HG03558 (cell line): ENCODE measurements around the gene IL1R2.
"Not testable (repeated sequence)": the region's sequence is repeated elsewhere in the genome, so short reads cannot be mapped to it uniquely, and the experiment has no call there.

Experiments used
- ATAC-seq: cut with Tn5 transposase; IDR thresholded peaks from one replicate; pipeline ENCODE4 v1.9.1; 2021; ENCODE audit warnings: moderate number of reproducible peaks; ENCODE audit not compliant: unreplicated experiment; ENCODE audit errors: extremely low read depth

The IL1R2 gene

DNA sequence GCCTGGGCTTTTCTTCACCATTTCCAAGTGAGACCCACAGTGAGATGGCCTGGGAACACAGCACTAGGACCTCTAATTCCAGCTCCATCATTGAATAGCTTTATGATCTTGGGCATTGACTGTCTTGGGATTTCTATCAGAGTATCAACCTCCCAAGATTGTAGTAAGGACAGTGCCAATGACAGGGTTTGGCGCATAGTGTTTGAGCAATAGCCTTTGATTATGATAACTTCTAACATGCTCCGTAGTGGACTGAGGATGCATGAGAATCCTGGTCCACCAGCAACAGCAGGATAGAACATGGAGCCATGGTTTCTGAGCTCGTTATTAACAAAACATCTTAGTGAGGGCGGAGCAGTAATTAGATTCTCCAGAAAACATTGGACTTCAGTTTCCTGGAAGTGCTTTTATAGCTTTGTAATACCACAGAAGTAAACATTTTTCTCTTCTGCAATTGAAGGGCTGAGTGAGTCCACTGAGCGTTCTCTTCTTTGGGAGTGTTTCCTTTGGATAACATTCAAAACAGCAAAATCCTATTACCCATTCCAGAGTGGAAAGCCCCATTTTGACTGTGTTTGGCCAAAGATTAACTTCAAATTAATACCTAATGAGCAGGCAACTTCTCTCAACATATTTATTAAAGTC is 63.7 kb downstream of the IL1R2 start:
- no peak for ATAC-seq

DNA sequence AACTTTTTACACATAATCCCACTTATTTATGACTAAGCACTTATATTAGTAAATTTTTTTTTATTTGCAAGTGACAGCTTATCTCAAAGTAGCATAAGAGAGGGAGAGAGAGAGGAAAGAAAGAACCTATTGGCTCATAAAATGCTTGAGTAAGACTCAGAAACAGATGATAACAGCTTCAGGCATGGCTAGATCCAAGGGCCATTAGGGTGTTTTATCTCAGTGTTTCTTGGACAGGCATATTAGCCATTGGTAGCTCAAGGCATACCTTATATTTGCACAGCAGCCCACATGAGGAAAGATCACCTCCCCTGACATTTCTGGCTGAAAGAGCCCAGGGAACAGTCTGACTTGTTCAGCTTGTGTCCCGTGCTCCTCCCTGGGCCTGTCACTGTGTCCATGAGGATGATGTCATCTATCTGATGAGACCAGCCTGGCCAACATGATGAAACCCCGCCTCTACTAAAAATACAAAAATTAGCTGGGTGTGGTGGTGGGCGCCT is 64.4 kb downstream of the IL1R2 start:
- no peak for ATAC-seq

DNA sequence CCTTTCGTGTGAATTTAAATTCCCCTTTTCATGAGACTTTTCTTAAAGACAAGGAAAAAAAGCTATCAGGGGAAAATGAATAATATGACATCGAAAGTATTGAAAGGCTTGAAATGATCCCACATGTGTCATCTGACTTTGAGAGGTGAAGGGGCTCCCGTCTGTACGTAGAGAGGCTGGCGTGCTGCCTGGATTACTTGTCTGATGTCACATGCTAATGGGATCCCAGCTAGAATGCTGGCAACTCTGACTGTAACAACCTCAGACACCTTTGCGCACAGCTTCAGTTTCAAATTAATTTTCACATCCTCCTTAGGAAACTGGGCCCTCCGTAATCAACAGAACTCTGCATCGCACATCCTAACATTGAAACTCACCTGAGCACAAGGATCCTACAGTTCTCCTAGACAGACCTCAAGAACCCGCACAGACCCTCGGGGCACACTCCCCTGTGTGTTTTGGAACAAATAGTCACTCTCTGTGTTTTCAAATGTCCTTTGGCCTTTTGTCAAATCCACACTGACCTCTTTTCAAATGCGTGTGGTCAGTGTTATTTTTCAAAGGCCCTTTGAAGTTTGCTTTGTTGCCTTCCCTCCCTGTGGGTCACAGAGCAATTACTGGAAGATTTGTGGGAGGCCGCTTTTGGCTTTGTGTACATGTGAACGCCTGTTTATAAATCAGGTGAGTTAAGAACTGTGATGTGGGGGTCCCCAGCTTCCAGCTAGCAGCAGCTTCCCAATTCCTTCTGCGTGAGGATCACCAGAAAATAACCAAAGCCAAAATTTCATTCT is 65.9 kb downstream of the IL1R2 start:
- ATAC-seq: no peak

DNA sequence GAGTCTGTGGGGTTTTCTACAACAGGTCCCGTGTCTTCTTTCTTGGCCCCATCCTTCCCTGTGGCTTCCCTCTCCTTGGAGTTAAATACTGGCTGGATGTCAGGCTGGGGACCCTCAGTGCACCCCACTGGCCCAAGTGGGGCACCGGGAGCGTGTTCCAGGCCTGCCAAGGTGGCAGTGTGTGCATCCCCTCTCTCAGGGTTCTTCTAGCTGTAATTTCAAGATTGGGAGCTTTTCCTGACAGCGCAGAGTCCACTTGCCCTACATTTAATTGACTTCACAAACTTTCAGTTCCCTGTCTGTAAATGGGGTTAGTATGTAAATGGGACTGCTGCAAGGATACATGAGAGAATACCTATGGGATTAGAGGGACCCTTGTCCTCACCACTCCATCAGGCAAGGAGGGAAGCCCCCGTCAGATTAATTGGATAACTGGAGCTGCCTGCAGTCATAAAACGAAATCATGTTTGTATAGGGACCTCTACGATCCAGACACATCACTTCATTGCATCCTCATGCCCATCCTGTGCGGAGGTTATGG is 66.6 kb downstream of the IL1R2 start:
- no peak for ATAC-seq

DNA sequence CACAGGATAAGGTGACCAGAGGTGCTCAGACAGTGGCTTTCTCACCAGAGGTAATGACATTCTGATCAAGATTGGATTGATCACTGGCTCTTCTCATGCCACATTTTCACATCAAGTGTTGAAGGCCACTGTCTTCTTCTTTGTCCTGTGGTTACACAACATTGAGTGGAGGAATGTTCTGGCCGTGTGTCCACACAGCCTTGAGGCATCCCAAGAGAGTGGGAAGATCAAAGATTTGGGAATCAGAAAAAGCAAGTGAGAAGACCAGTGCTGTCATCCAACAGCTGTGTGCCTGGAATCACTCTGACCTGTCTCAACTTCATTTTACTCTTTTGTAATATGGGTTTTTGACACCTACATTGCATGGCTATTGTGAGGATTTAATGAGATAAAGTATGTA is 67.4 kb downstream of the IL1R2 start:
- ATAC-seq: no peak

DNA sequence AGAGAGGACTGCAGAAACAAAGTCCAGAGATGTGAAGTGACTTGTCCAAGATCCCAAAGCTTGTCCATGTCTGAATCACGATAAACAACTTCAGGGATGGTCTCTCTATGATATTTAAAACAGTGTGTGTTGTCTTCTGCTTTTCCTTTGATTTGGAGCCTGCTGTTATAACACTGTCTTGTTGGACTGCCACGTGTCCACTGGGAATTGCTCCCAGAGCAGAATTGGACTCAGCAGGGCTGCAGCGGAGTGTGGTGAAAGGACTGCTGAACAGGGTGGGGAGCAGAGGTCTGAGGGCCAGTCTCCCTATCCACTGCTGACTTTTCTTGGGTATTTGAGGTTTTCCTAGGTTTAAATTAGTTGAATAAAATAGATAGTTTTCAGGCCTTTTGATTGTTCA is 68.3 kb downstream of the IL1R2 start:
- ATAC-seq: no peak

DNA sequence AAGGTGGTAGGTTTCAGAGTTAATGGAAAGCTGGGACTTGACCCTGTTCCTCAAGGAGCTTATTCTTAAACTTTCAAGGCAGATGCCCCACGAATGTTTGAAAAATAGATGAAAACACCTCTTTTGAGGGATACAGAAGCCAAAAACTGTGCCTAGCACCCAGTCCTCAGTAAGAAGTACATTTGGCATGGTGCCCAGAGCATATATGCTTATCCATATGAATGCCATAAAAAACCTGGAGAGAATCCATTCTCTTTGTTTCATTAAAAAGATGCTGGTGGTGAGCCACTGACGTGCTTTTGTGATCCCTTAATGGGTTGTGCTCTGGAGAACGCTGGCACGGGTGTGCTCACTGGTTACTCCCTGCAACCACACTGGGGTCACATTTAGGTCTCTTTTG is 69.0 kb downstream of the IL1R2 start:
- ATAC-seq: no peak

DNA sequence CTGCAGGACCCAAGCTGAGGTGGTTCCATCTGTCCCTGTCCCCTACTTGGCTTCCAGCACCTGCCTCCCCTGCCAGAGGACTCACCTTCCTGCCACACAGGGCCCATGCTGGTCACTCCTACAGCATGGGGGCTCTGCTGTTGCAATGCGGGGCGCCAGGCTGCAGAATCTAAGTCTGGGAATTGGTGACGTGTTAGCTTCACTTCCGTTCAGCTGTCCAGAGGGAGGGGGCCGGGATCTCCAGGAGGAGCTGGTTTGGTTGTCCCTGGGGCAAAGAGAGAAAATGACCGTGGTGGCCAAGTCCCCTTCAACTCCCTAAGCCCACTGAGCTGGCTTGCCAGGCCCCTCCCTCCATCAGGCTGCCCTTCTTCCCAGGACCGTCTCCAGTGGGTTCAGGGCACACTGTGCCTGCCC is 69.5 kb downstream of the IL1R2 start:
- ATAC-seq: no peak

DNA sequence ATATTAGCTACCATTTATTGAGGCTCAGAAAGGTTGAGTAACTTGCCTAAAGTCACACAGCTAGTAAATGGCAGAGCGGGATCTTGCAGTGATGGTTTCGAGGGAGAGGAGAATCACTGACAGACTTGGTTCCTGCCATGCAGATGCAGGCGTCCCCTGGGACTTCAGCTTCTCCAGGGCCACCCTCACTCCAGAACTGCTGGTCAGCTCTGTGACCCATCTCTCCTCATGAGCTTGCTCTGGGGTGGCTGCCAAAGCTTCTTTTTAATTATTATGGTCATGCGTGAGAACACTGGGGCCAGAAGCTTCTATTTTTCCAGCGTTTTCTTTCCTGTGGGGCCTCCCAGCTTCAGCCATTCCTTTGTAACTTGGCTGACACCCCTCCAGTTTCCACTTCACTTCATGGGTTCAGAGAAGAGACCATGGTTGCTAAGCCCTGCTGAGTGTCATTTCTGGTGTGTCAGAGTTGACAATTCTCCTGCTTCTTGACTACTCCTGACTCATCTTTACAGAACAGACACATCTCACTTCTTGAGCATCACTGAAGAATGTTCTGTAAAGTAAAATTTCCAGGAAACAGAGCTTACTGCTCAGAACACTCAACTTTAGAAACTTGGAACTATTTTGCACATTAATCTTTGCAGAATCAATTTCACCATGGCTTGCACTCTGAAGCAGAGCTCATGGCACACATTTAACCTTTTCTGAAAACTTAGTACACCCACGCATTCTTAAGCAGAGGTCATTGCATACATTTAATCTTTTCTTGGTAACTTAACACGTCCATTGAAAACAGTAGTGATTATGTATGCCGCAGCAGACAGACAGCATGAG is 70.4 kb downstream of the IL1R2 start:
- no peak for ATAC-seq

DNA sequence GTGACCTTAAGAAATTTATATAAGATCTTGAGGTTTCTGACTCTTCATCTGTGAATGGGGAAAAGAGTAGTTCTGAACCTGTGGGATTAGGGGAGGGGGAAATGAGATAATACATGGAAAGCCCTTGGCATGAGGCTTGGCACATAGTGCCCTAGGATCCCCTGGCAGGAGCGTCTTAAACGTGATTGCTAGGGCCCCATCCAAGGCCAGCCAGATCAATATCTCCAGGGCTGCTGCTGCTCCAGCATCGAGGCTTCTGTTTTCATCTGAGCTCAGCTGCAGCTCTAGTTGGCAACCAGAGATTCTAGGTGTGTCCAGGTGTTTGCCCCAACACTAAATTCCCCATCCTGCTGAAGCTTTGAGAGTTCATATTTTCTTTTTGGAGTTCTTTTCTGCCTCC is 71.0 kb downstream of the IL1R2 start:
- ATAC-seq: no peak

DNA sequence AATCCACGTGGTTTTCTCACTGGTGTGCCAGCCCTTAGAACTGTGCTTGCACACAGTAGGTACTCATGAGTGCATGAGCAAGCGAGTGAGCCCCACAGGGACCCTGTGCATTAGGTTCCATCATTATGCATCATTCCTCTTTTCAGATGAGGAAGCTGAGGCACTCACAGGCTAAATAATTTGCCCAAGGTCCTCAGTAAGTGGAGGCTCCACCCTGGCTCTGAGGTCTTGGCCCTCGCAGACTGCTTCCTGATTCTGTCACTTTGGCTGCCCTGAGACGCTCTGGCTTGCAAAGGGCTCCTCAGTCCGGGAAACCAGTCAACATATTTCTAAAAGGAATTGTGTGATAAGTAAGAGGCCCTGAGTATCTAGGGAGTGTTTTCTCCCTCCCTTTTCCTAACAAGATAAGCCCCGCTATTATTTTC is 71.7 kb downstream of the IL1R2 start:
- ATAC-seq: no peak

DNA sequence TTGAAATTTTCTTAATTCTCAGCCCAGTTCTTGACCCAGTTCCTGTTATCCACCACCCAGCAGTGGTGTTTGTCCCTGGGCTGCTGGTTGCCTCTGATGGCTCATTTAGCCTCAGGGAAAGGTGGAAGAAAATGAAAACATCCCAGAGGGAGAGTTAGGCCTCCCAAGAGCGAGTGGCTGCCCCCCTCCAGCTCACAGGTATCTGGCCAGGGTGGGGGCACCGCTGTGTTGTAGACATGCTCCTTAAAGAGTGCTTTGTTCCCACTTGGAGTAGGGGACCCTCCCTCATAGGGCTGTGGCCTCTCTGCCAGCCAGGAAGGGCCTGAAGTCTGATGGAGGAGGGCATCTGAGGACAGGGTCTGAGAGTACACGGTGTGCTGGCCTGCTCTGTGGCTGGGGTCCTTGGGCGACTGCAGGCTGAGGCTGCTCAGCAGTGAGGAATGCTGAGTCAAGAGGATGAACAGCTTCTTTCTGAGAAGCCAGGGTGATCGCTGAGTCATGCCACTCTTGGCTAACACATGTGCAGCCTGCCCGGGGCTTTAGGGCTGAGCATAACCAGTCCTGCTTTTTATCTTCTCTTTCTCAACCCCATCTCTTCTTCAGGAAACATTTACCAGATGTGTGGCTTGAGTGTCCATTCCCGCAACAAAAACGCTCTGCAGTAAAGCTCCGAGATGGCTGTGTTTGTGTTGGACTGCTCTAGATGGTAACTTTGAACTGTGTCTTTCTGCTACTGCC is 72.3 kb downstream of the IL1R2 start:
- no peak for ATAC-seq

DNA sequence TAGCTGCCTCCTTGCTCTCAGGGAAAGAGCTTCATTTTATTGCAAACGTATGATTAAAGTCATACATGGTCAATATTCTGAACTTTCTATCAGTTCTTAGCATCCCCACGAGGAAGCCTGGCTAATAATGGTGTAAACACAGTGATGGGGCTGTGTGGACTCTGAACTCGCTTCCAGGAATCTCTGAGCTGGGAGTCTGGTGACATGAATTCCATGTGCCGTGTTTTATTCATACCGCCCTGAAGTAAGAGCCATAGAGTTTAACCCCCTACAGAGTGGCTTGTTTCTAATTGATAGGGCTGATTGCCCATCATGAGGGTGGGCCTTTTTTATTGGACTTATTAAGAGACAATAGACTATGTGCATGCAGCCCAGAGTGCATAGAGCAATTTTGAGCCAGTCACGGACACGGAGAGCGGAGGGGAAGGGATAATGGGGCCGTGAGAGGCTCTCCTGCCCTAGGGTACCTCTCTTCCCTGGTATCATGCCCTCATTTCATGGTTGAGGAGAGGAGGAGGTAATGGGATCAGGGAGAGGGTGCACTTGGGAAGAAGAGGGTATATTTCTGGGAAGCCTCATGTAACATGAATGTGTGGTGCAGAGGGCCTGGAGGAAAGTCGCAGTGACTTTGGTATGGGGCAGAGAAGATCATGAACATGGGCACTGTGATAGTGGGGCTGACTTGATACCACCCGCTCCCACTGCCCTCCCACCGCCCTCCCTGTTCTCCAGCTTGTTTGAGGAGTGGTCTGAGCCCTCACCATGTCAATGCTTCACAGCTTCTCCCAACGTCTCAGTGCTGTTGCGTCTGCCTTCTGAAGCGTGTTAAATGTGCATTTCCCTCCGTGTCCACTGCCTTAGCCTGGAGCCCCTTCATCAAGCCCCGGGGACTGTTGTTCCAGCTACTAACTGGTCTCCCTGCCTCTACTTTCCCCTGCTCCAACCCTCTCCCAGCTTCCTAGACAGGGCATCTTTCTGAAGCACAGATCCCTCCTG is 73.2 kb downstream of the IL1R2 start:
- no peak for ATAC-seq

DNA sequence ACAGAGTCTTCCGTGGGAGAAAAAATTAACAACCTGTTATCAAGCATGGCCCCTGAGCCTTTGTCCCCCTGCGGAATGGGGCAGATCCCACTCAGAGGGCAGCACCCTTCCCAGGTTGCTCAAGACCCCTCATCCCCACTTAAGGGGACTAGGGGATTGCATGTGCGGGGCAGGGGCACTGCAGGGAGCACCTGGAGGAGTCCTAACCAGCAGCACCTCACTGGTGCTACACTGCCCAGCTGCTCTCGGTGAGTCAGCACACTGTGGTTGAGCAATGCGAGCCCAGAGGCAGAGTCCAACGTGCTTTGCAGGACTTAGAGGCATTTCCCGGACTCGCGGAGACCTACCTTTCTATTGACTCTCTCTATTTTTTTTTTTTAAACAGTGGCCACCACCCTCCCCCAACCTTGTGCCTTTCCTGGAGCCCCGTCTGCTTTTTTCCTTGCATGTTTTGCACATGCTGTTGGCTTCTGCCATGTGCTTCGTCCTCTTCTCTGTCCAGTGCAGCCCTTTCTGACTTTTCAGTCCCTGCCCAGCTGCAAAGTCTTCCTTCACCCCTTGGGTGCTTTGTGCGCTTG is 74.0 kb downstream of the IL1R2 start:
- ATAC-seq: no peak

DNA sequence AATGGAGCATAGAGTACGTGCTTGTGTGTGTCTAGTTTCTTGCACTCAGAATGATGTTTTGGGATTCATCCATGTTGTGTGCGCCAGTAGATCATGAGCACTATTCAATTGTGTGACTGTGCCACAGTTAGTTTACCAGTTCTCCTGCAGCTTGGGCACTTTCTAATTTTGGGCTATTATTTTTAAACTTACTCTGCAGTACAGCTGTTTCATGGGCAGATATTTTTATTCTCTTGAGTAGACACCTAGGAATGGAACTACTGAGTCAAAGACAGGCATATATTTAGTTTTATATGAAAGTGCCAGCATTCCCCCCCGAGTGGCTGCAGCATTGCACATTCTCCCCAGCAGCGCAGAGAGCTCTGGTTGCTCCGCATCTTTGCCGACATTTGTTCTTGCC is 74.8 kb downstream of the IL1R2 start:
- no peak for ATAC-seq

DNA sequence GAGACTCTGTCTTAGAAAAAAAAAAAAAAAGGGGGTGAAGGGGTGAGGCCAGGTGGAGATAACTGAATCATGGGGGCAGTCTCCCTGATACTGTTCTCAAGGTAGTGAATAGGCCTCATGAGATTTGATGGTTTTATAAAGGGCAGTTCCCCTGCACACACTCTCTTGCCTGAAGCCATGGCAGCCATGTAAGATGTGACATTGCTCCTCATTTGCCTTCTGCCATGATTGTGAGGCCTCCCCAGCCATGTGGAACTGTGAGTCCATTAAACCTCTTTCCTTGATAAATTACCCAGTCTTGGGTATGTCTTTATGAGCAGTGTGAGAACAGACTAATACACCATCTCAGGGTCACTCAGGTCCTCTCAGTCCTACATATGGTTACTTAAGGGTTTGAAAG is 76.4 kb downstream of the IL1R2 start:
- not testable (repeated sequence) for ATAC-seq

DNA sequence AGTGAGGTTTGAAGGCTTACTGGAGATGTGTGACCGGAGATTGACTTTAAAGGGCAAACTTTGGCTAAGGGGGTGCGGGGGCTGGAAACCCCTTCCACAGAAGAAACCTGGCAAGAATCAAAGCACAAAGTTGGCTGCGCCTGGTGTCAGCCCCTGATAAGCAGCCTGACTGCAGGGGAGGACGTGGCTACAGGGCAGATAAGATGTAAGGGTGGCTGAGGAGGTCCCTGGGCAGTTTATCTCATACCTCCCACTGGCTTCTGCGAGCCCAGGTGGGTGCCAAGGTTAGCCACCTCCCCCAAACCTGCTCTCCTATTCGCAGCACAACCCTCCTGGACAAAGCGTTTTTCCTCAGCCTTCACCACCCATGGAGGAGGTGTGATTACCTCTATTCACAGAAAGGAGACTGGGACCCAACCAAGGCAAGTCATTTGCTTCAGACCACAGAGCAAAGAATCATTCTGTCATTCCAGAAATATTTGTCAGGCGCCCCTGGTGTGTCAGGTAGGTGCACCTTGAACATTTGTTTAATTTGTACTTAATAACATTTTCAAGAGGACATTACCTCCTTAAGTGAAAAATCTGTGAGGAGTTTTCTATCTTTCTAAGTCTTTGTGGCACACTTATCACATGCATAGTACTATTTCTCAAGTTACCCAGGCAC is 77.7 kb downstream of the IL1R2 start:
- no peak for ATAC-seq

DNA sequence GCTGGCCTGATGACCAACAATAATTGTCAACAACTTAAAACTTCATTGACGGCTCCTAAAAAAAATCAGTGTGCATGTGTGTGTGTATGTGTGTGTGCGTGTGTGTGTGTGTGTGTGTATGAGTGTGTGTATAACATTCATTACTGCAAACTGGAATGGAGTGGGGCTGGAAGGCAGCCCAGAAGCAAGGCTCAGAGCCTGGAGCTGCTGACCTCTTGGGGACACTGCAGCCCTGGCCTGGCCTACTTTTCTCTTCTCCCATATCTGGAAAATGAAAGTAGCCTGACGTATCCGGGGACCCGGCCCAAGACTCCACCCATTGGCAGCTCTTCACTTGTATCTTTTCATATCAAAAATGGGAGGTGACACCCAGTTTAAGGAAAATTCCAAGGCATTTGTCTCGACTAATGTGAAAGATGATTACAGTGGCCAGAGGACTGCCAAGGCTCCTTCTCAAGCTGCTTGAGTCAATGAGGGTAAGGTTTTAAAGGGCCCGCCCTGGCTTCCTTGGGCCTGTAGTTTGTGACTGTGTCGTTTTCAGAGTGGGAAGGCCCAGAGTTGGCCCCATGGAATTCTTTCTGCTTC is 78.4 kb downstream of the IL1R2 start:
- no peak for ATAC-seq
